Fibroblast of lung (primary cell): ENCODE measurements around the gene MKKS. TPM values are rescaled to one million over a fixed set of nuclear protein-coding genes. Genes with fewer than 3 reads are reported as not detected.
A peak's percentile ranks its signal among the peaks of the same experiment; 100 is the strongest.

Experiments used
- DNase-seq, 2 donors: peaks; one replicate each; pipeline versions ENCODE4 v3.0.0 to v3.0.0-alpha.2; 2010; ENCODE audit warnings: low read depth in 2 of 2
- H2AFZ ChIP-seq: 2 replicates; pipeline ENCODE4 v1.5.1; 2012; ENCODE audit warnings: low read length, control low read depth, inconsistent platforms
- H3K27ac ChIP-seq: 2 replicates; pipeline ENCODE4 v1.5.1; 2011; ENCODE audit warnings: low read length, control low read depth; ENCODE audit not compliant: insufficient read depth
- H3K27me3 ChIP-seq: 2 replicates; pipeline ENCODE4 v1.5.1; 2011; ENCODE audit warnings: mild to moderate bottlenecking, low read length; ENCODE audit not compliant: control insufficient read depth, insufficient read depth
- H3K36me3 ChIP-seq: 2 replicates; pipeline ENCODE4 v1.5.1; 2011; ENCODE audit warnings: low read length; ENCODE audit not compliant: control insufficient read depth, insufficient read depth
- H3K4me1 ChIP-seq: 2 replicates; pipeline ENCODE4 v1.5.1; 2011; ENCODE audit warnings: low read length; ENCODE audit not compliant: control insufficient read depth, insufficient read depth; ENCODE audit errors: extremely low read depth
- H3K4me2 ChIP-seq: 2 replicates; pipeline ENCODE4 v1.5.1; 2011; ENCODE audit warnings: low read length, control low read depth; ENCODE audit not compliant: insufficient read depth; ENCODE audit errors: extremely low read depth
- H3K4me3 ChIP-seq, 4 experiments: fragments of 200-600 bp in 1 of 4; sonication (generic) in 1 of 4; replicated peaks in 1 of 4; 2 replicates each; pipeline ENCODE4 v1.5.1; 2011 to 2016; ENCODE audit warnings: low read length in 4 of 4, low read depth in 3 of 4, mild to moderate bottlenecking in 3 of 4, control low read depth in 2 of 4, inconsistent platforms in 1 of 4, mixed read lengths in 1 of 4; ENCODE audit not compliant: insufficient read depth in 1 of 4; ENCODE audit errors: control extremely low read depth in 1 of 4
- H3K79me2 ChIP-seq: 2 replicates; pipeline ENCODE4 v1.5.1; 2012; ENCODE audit warnings: mild to moderate bottlenecking, low read length, inconsistent platforms; ENCODE audit not compliant: control insufficient read depth, insufficient read depth
- H3K9ac ChIP-seq: 2 replicates; pipeline ENCODE4 v1.5.1; 2011; ENCODE audit warnings: mild to moderate bottlenecking, low read length, control low read depth; ENCODE audit not compliant: insufficient read depth
- H3K9me3 ChIP-seq: 2 replicates; pipeline ENCODE4 v1.5.1; 2012; ENCODE audit warnings: low read depth, low read length; ENCODE audit not compliant: control insufficient read depth, insufficient read depth
- H4K20me1 ChIP-seq: 2 replicates; pipeline ENCODE4 v1.5.1; 2011; ENCODE audit warnings: low read length; ENCODE audit not compliant: control insufficient read depth, insufficient read depth; ENCODE audit errors: extremely low read depth
- CTCF ChIP-seq, 2 donors: IDR thresholded peaks in 1 of 2; conservative IDR thresholded peaks in 1 of 2; 1 replicate in 1 of 2; 2 replicates in 1 of 2; pipeline ENCODE4 v1.5.1; 2011 to 2012; ENCODE audit warnings: low read length in 2 of 2, control low read depth in 1 of 2, inconsistent platforms in 1 of 2, low read depth in 1 of 2, mild to moderate bottlenecking in 1 of 2
- EZH2 ChIP-seq: IDR thresholded peaks from 2 replicates; pipeline ENCODE4 v1.5.1; 2012; ENCODE audit warnings: low read length, control low read depth, mild to moderate bottlenecking; ENCODE audit errors: missing control alignments
- polyA plus RNA-seq, 2 donors: library from polyadenylated mRNA; depleted of rRNA in 1 of 2; stranded (reverse) in 1 of 2; unstranded in 1 of 2; fragments of >200 nt; gene quantifications; 2 replicates each; pipeline ENCODE4 v1.2.1, GENCODE V29; 2011 to 2012; ENCODE audit warnings: missing spikeins in 1 of 2
- total RNA-seq: library from RNA; depleted of rRNA; stranded (reverse); fragments of >200 nt; gene quantifications from 2 replicates; pipeline ENCODE4 v1.2.1, GENCODE V29; 2014

MKKS gene
- total and polyA plus RNA-seq, 2 donors (not counting 1 experiment from before 2014, with no cell fraction given), result 6.4 to 13.1 TPM

- peak in 1 of 2 donors; percentile 62 for DNase-seq
- no peak overlapping the region for H2AFZ ChIP-seq
- peak; percentile 46 to 64 for TF ChIP-seq CTCF (conservative IDR thresholded peaks at IDR 0.05 in 1 of 2, IDR thresholded peaks at IDR 0.05 in 1 of 2; ENCODE audit: low read depth in 1 of 2, low read length in 2 of 2)
- TF ChIP-seq EZH2, result no peak
Observed at GRCh38 chr20:10357974-10358373, 76.0 kb downstream of the MKKS start.

DNA sequence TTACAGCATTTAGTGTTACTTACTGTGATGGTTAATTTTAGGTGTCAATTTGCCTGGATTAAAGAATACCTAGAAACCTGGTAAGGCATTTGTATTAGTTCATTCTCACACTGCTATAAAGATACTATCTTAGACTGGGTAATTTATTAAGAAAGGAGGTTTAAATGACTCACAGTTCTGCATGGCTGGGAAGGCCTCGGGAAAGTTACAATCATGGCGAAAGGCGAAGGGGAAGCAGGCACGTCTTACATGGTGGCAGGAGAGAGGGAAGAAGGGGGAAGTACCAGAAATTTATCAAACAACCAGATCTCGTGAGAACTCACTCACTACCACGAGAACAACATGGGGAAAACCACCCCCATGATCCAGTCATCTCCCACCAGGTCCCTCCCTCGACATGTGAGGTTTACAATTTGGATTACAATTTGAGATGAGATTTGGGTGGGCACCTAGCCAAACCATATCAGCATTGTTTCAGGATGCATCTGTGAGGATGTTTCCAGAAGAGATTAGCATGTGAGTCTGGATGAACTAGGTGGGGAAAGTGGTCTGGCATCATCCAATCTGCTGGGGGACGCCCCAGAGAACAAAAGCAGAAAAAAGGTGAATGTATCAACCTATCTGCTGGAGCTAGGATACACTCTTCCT, 76.8 kb downstream of the MKKS start:
- no peak for TF ChIP-seq CTCF (conservative IDR thresholded peaks at IDR 0.05 in 1 of 2, IDR thresholded peaks at IDR 0.05 in 1 of 2; ENCODE audit: low read depth in 1 of 2, low read length in 2 of 2)
- TF ChIP-seq EZH2, result no peak
- no peaks in the 10 kb centered on the region for H3K79me2 ChIP-seq
- no peak overlapping the region for H2AFZ ChIP-seq
- H3K27ac ChIP-seq, result no peak overlapping the region
- no peak overlapping the region for H3K9ac ChIP-seq
- DNase-seq, result peak in 1 of 2 donors; percentile 41
- H3K36me3 ChIP-seq, result no peaks in the 10 kb centered on the region
- peaks cover 4% of the 10 kb centered on the region for H3K4me1 ChIP-seq
- H3K9me3 ChIP-seq, result no peaks in the 10 kb centered on the region
- H3K27me3 ChIP-seq, result no peaks in the 10 kb centered on the region
- no peak overlapping the region for H3K4me3 ChIP-seq
- H4K20me1 ChIP-seq, result no peaks in the 10 kb centered on the region
- no peak overlapping the region for H3K4me2 ChIP-seq

More at GRCh38 chr20:10357974-10358373, 76.0 kb downstream of the MKKS start:
- H3K4me2 ChIP-seq, result no peak overlapping the region
- no peaks in the 10 kb centered on the region for H3K79me2 ChIP-seq
- H3K27me3 ChIP-seq, result no peaks in the 10 kb centered on the region
- peaks cover 4% of the 10 kb centered on the region for H3K4me1 ChIP-seq
- no peaks in the 10 kb centered on the region for H3K9me3 ChIP-seq
- no peak overlapping the region for H3K9ac ChIP-seq
- no peaks in the 10 kb centered on the region for H4K20me1 ChIP-seq
- H3K27ac ChIP-seq, result no peak overlapping the region
- H3K4me3 ChIP-seq, result no peak overlapping the region
- H3K36me3 ChIP-seq, result no peaks in the 10 kb centered on the region

- Histone ChIP-seq H3K4me1 (peaks cover 4% of the 10 kb centered on the region), H3K27ac (no peak overlapping the region), H3K9me3 (no peaks in the 10 kb centered on the region), H3K36me3 (no peaks in the 10 kb centered on the region), H3K4me3 (no peak overlapping the region), H3K79me2 (no peaks in the 10 kb centered on the region), H3K9ac (no peak overlapping the region), H3K4me2 (no peak overlapping the region), H3K27me3 (no peaks in the 10 kb centered on the region), H2AFZ (no peak overlapping the region), H4K20me1 (no peaks in the 10 kb centered on the region)
- DNase-seq, result peak in 1 of 2 donors; percentile 7
- TF ChIP-seq EZH2, result no peak
- no peak for TF ChIP-seq CTCF (conservative IDR thresholded peaks at IDR 0.05 in 1 of 2, IDR thresholded peaks at IDR 0.05 in 1 of 2; ENCODE audit: low read depth in 1 of 2, low read length in 2 of 2)
Observed at GRCh38 chr20:10356628-10357027, 77.4 kb downstream of the MKKS start.
